Inferior parietal cortex (tissue), 1 donor: ENCODE data around the gene SLC37A4.
"Not testable (repeated sequence)": the region's sequence is repeated elsewhere in the genome, so short reads cannot be mapped to it uniquely, and the experiment has no call there.

Experiments
- DNase-seq: peaks from one replicate; pipeline ENCODE4 v3.0.0-alpha.2; 2016; ENCODE audit errors: extremely low spot score

SLC37A4 gene

DNA sequence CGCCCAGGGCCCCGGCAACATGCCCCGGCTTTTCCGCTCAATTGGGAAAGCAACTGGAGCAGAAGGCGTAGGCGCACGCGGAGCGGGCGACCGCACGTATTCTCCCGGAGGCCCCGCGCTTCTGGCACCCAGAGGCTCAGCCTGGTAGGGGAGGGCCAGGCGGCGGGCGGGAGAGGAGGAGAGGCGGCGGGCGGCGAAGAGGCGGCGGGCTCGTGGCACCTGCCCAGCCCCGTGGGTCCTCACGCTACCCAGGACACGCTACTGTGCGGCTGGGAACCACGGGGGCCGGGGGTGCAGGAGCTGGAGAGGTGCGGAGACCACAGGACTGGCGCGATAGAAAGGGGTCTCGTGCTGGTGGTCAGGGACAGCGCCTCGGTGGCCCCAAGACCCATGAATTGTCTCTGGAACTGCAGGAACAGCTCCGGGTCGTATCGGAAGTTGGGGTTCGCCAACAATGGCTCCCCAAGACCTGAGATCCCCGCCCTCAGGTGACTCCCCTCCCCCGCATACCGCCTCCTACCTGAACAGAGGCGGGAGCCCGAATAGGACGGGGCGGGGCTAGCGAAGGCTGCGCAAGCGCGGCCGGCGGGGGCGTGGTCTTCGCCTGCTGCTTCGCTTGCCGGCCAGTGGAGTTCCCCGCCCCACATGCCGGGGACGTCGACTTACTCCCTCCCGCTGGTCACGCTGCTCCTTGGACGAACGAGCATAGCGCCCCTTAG, at the start of gene SLC37A4:
Gene SLC37A4 (minus strand): TSS at position 549 of the 719 bp plus-strand sequence.
- DNase-seq: peak; percentile 97

DNA sequence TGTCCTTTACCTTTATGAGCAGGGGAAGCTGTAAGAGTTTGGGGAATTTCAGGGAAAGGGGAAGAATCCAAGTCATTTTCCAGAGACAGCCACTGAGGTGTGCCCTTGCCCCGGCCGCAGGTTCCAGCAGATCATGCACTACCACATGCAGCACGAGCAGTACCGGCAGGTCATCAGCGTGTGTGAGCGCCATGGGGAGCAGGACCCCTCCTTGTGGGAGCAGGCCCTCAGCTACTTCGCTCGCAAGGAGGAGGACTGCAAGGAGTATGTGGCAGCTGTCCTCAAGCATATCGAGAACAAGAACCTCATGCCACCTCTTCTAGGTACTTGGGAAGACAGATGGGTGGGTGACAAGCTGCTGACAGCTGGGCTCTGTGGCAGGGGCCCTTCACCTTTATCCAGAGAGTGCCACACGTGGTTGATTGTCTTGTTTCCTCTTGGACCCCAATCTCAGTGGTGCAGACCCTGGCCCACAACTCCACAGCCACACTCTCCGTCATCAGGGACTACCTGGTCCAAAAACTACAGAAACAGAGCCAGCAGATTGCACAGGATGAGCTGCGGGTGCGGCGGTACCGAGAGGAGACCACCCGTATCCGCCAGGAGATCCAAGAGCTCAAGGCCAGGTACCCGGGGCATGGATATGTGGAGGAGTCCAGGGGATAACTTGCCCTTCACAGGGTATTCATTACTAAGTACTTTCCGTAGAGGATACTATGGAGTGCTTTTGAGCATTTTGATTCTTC, 48.2 kb upstream of the SLC37A4 start:
- no peak for DNase-seq

DNA sequence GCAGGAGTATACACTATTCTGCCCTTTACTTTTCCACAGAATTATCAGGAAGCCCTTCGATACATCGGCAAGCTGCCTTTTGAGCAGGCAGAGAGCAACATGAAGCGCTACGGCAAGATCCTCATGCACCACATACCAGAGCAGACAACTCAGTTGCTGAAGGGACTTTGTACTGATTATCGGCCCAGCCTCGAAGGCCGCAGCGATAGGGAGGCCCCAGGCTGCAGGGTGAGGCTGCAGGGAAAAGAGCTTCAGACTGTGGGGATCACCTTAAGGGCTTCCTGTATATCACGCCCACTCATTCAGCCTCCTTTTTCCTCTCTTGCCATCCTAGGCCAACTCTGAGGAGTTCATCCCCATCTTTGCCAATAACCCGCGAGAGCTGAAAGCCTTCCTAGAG, 47.2 kb upstream of the SLC37A4 start:
- DNase-seq: no peak

DNA sequence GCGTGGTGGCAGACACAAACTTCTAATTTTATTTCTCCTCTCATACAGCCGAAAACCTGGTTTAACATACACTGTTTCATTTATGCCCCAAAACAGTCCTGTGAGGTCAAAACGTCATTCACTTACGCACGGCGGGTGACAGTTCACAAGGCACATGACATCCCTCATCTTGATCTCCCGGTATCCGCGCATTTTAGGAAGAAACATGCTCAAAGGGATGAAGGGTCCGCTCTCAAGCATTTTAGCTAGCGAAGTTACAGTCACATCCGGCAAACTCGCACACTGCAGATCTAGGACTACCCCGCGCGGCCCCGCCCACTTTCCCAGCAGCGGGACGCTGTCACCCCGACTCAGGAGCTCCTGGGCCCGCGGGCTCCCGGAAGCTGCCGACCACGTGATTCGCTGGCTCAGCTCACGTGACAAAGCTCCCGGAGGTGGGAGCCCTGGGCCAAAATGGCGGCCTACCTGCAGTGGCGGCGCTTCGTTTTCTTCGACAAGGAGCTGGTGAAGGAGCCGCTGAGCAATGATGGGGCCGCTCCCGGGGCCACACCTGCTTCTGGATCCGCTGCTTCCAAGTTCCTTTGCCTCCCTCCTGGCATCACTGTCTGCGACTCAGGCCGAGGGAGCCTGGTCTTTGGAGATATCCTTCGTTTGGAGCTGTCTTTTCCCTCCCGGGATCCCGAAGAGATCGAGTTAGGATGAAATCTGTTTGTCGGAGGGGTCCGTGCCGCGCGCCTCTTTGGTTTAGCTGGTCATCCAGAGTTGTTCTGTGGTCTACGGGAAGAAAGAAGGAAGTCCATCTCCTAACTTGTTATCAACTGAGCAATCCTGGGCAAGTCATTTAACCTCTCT, 36.9 kb upstream of the SLC37A4 start, which contains the start of gene VPS11:
Gene VPS11 (plus strand): TSS at position 448 of the 852 bp plus-strand sequence. CDS start 6 bp downstream, at position 454.
- peak; percentile 96 for DNase-seq

DNA sequence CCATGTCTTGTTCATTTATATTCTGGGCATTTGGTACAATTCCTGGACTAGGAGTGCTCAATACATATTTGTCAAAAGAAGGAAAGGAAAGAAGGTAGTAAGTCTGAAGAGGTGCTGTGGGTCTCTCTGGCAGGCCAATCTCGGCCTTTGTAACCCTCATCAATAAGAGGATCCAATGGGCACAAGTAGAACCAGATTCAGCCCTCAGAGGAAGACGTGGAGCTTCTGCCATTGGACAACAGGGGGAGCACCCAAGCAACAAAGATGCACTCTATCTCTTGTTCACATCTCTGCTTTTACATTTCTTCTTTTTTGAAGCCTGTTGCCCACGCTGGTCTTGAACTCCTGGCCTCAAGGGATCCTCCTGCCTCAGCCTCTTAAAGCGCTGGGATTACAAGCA, 34.7 kb upstream of the SLC37A4 start:
- no peak for DNase-seq

DNA sequence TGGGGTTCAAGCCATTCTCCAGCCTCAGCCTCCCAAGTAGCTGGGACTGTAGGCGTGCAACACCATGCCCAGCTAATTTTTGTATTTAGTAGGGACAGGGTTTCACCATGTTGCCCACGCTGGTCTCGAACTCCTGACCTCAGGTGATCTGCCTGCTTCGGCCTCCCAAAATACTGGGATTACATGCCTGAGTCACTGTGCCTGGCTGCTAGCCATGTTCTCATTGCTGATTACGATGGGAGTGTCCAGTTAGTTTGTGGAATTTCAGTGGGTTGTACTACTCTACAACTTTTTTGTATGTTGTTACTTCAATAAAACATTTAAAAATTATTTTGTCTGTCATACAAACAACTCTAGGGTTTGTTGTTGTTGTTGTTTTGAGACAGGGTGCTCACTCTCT, 32.1 kb upstream of the SLC37A4 start:
- no peak for DNase-seq

DNA sequence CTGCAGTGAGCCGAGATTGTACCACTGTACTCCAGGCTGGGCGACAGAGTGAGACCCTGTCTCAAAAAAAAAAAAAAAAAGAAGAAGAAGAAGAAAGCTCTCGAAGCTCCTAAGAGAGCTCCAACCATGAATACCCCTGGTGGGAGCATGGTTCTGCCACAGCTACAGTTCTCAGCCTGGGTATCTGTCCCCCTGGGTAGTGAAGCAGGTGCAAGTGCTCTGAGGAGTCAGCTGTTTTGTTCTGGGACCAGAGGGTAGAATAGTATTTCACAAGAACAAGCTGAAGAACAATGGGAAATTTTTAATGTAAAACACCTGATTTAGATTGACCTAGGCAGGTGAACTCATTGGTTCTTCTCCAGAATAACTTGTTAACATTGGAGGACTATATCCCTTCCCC, 30.6 kb upstream of the SLC37A4 start:
- no peak for DNase-seq

DNA sequence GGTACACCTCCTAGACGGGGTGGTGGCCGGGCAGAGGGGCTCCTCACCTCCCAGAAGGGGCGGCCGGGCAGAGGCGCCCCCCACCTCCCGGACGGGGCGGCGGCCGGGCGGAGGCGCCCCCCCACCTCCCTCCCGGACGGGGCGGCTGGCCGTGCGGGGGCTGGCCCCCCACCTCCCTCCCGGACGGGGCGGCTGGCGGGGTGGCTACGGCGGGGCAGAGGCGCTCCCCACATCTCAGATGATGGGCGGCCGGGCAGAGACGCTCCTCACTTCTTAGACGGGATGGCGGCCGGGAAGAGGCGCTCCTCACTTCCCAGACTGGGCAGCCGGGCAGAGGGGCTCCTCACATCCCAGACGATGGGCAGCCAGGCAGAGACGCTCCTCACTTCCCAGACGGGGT, 28.5 kb upstream of the SLC37A4 start:
- DNase-seq: not testable (repeated sequence)

DNA sequence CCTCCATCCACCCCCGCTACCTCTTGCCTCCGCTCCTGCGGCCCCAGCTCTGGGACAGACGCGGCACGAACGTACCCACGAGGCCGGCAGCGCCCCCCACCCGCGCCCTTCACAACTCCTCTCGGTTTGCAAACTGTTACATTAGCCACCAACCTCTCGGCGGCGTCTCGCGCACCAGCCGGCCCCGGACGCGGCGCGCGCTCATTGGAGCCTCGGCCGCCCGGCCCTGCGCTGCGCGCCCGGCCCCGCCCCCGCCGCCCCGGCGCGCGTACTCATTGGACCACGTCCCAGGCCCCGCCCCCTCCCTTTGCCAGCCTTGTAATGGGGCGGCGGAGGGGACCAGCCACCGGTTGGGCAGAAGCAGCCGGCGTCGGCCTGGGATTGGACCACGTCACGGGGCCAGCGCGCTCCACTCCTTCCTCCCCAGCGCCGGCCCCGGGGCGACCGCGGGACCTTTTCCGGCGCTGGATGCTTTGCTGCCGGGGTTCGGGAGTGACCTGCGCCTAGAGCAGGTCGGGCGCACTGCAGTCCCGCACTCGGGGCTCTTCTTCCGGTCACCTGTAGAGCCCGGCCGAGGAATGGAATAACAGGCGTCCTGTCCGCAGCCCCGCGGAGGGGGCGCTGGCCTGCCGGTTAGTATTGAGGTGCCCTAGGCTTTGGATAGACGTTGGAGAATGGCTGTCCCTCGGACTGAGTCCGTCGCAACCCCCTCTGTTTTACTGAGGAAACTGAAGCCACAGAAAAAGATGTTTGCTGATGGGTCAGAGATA, 26.5 kb upstream of the SLC37A4 start, which contains the start of gene HYOU1:
Gene HYOU1 (minus strand): TSS at position 206 of the 770 bp plus-strand sequence. CDS start 1,045 bp downstream, outside the sequence.
- DNase-seq: peak; percentile 90

DNA sequence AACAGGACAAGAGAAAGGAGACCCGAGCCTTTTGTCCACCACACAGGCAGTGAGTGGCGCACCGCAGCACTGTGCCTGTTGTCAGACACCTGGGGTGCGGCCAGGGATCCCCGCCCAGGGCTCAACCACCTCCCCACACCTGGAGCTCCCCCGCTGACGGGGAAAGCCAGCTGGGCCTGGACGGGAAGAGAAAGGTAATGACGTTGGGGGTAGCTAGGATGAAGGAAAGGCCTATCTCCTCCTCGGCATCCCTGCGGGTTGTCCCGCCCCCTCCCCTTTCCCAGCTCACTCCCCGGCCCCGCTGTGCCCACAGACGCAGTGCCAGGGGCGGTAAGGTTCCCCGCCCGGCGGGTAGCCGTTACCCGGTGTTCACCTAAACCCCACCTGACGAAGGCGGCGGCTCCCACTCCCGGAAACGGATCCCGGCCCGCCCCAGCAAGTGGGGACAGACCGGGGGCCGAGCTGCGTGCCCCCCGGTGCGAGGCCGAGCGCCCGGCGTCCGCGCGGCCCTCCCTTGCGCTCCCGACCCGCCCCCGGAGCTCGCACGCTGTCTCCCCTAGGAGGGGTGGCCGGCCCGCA, 25.8 kb upstream of the SLC37A4 start:
- DNase-seq: no peak

DNA sequence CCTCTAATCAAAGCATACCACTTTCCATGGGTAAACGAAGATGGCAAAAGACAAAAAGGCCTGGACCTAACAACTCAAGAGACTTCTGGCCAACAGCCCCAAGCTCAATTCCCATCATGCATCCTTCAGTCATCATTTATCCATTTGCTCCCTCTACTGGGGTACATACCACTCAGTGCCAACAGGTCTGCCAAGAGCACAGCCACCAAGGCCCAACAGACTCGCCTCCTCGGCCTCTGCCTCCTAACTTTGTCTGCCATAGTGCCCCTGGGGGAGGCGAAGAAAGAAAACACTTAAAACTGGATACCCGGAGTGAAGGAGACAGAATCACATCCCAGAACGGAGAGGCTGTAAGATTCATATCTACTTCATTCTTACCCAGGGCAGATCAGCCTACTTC, 25.2 kb upstream of the SLC37A4 start:
- no peak for DNase-seq

DNA sequence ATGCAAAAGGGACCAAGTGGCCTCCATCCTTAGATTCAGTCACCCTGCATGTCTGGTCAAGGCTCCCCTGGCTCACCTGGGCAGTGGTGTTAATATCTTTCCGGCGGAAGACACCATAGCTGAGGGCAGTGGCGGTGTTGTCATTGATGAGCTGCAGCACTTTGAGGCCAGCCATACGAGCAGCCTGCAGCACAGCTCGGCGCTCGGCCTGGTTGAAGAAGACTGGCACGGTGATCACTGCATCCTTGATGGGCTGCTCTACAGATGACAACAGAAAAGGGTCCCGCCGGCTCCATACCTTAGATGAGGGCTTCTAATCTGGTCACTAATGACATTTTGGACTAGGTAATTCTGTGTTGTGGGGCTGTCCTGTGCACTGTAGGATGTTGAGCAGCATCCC, 23.7 kb upstream of the SLC37A4 start:
- DNase-seq: no peak

DNA sequence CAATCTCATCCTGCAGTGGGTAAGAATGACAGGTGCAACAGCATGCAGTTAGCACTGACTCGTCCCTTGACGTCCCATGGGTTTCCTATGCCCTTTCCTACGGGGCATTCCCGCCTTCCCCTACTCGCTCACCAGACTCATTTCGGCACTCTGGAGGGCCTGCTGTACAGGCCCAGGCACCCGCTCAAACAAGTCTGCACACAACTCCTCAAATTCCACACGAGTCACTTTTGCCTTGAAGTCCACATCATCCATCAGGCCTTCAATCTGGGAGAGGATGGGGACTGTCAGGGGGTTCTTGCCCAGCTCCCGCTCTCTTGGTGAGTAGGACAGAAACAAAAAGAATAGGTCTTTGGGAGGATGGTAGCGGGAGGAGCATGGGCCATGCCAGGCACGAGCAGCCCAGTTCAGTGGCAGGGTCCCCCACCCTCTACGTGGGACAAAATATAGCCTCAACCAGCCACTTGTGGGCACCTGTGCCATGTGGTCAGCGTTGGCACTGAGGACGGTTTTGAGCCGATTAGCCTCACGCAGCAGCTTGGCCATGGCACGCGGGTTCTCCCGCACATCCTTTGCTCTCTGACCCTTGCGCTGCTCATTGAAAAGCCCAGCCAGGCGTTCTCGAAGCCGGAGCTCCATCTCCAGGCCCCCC, 21.6 kb upstream of the SLC37A4 start:
- no peak for DNase-seq

DNA sequence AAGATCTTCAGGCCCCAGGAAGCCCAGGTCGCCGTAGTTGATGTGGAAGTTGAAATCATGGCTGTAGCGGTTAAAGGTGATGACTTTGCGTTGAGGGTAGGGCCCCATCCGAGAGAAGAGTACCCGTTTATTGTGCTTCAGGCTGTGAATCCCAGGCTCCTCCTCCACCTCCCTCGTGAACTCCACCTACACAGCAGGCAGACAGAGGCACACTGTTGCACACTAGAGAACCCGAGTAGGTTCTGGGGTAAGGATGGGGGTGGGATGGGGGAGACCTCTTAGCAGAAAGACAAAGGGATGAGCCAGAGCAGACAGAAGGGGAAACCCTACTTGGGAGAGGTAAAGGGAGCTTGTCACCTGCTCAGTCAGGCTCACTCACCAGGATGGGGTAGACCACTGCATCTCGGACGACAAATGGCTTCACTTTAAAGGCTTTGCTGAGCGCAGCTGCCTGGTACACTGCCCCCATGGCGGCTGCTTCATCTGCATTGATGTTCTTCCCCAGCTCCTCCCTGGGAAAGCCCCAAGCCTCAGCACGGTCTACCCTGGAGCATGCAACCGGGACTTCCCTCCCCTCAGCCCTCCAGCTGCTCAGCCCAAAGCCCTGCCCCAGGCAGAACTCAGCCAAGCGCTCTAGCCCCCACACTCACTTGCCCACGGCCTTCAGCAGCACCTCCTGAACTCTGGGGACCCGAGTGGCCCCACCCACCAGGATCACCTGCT, 20.9 kb upstream of the SLC37A4 start:
- no peak for DNase-seq

DNA sequence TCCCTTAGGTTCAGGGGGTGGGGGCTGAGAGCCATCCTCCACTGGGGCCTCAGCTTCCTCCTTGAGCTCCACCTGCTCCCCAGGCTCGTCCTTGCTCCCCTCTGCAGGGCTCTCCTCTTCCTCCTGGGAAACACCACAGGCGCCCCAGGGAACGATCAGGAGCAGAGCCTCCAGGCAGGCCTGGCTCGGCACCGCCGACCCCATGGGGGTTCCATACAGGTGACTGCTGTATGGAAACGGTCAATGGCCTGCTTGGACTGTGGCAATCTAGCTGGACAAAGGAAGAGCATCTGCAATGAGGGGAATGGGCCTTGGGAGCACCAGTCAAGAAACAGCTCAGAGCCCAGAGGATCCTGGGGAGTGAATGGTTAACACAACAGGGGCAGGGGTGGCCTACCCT, 18.4 kb upstream of the SLC37A4 start:
- DNase-seq: no peak

DNA sequence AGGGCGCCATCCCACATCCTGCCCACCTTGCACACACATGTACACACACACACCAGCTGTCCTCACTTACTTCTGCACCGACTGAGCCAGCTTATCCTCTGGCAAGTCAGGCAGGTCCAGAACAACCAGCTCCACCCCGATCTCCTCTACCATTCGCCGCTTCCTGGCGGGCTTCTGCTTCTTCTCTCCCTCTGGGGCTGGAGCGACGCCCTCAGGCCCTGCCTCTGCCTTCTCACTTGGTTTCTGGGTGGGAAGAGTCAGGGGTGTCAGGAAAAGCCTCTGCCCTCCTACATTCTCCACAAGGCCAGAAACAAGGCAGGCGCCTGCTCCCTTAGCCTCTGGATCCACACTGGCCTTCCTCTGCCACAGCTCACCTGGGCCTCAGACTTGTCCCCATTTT, 18.0 kb upstream of the SLC37A4 start:
- DNase-seq: no peak

DNA sequence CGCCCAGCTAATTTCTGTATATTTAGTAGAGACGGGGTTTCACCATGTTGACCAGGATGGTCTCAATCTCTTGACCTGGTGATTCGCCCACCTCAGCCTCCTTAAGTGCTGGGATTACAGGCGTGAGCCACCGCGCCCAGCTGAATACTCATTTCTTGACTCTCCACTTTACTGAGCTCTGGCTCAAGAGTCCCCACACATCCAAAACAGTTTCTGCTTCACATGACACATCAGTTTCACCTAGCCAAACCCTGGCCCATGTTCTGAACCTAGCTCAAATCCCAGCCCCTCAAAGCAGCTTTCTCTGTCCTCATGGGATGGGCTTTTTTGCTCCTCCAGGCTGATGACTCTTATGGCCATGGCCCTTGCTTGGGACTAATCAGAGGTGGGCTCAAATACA, 16.5 kb upstream of the SLC37A4 start:
- no peak for DNase-seq

DNA sequence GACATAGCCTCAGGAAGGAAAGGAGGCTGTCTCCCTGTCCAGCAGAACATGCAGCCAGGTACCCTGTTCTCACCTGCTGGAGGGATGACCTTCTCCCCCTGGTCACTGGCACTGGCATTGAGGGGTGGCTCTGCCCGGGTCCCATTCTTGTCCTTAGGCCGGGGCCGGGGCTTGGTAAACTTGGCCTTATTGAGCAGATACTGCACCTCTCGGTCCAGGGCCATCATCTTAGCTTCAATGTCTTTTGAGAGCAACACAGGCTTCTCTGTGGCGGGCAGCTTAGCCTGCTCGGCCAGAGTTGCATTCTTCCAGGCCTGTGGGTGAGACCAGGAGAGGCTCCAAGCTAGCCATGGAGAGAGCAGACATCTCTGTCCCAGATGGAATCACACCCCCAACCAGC, 15.8 kb upstream of the SLC37A4 start:
- DNase-seq: no peak

DNA sequence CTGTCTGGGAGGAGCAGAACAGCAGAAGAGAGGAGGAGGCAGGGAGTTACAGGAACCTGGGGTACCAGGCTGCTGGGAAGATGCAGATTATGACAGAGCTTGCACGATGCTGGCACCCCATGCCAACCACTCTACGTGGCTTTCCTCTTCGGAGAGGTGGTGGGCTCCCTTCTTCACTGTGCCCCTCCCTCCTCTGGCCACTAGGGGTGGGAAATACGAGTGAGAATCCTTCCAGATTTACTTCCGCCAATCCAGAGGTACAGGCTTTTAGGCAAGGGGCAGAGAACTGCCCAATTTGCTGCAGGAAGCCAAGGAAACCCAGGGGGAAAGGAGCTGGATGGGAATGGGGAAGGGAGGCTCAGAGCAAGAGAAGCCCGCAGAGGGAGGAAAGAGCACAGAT, 14.0 kb upstream of the SLC37A4 start:
- no peak for DNase-seq

DNA sequence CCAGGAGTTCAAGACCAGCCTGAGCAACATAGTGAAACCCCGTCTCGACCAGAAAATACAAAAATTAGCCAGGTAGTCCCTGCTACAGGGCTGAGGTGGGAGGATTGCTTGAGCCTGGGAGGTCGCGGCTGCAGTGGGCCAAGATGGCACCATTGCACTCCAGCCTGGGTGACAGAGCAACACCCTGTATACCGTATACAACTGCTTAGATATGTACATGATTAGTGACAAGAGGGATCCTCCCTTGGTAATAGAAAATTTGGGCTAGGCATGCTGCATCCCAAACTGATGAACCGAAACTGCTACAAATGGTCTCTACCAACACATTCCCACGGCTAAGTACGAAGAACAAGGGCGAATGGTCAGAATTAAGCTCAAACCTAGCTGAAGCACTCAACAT, 12.2 kb upstream of the SLC37A4 start:
- DNase-seq: no peak
